HEK293 (cell line): ENCODE measurements around the gene RNPS1.

Source experiments
- CTCF ChIA-PET: fragments of 350-600 bp; formaldehyde crosslinking; extraction: SDS; loops from one replicate; lab custom pipeline; 2021; ENCODE audit warnings: antibody characterized with exemption; lab: Yijun Ruan, JAX
- POLR2A ChIA-PET: fragments of 300-600 bp; formaldehyde crosslinking; extraction: SDS; loops from one replicate; lab custom pipeline; 2020; ENCODE audit warnings: antibody characterized with exemption, inconsistent platforms; lab: Yijun Ruan, JAX
- H3K27ac ChIP-seq: fragments of 200-500 bp; sonication (Bioruptor generic); 2 replicates; pipeline ENCODE4 v1.5.1; 2014; ENCODE audit warnings: low read depth, low read length, control low read depth, inconsistent platforms; ENCODE audit errors: extremely low read depth
- H3K36me3 ChIP-seq, 2 experiments: fragments of 200-500 bp in 1 of 2; sonication (Bioruptor generic) in 1 of 2; 1 replicate in 1 of 2; 2 replicates in 1 of 2; pipeline ENCODE4 v1.5.1; 2014 to 2017; ENCODE audit warnings: inconsistent platforms in 2 of 2, low read length in 2 of 2; ENCODE audit not compliant: control insufficient read depth in 2 of 2, insufficient read depth in 1 of 2
- H3K4me1 ChIP-seq: fragments of 200-500 bp; sonication (Bioruptor generic); 2 replicates; pipeline ENCODE4 v1.5.1; 2014; ENCODE audit warnings: mild to moderate bottlenecking, low read length, inconsistent platforms; ENCODE audit not compliant: control insufficient read depth, insufficient read depth
- H3K4me3 ChIP-seq: 2 replicates; pipeline ENCODE4 v1.5.1; 2011; ENCODE audit warnings: low read depth, mild to moderate bottlenecking, control low read depth, low read length, moderate library complexity
- H3K9me3 ChIP-seq: fragments of 200-500 bp; sonication (Bioruptor generic); 2 replicates; pipeline ENCODE4 v1.5.1; 2014; ENCODE audit warnings: low read depth, low read length, inconsistent platforms; ENCODE audit not compliant: control insufficient read depth, insufficient read depth
- KLF1 ChIP-seq: fragments of 450-650 bp; formaldehyde crosslinking; IDR thresholded peaks from 2 replicates; pipeline ENCODE4 v1.5.1; 2016; ENCODE audit warnings: missing biosample characterization, missing genetic modification characterization
- RBAK ChIP-seq: fragments of 450-650 bp; formaldehyde crosslinking; IDR thresholded peaks from 2 replicates; pipeline ENCODE4 v1.5.1; 2016; ENCODE audit warnings: missing biosample characterization, missing genetic modification characterization
- SP2 ChIP-seq: fragments of 450-650 bp; formaldehyde crosslinking; IDR thresholded peaks from 2 replicates; pipeline ENCODE4 v1.5.1; 2016; ENCODE audit warnings: missing biosample characterization, missing genetic modification characterization
- YY1 ChIP-seq: fragments of 450-650 bp; formaldehyde crosslinking; IDR thresholded peaks from 2 replicates; pipeline ENCODE4 v1.5.1; 2018; ENCODE audit warnings: missing biosample characterization, missing genetic modification characterization
- ZFHX2 ChIP-seq: fragments of 450-650 bp; formaldehyde crosslinking; conservative IDR thresholded peaks from 2 replicates; pipeline ENCODE4 v1.5.1; 2016; ENCODE audit warnings: missing biosample characterization, missing genetic modification characterization
- ZFP41 ChIP-seq: fragments of 450-650 bp; formaldehyde crosslinking; IDR thresholded peaks from 2 replicates; pipeline ENCODE4 v1.5.1; 2016; ENCODE audit warnings: missing biosample characterization, missing genetic modification characterization, borderline replicate concordance
- ZNF394 ChIP-seq: fragments of 450-650 bp; formaldehyde crosslinking; IDR thresholded peaks from 2 replicates; pipeline ENCODE4 v1.5.1; 2016; ENCODE audit warnings: missing biosample characterization, missing genetic modification characterization, mild to moderate bottlenecking, moderate library complexity, borderline replicate concordance
- ZNF544 ChIP-seq: fragments of 450-650 bp; formaldehyde crosslinking; IDR thresholded peaks from 2 replicates; pipeline ENCODE4 v1.5.0; 2017; ENCODE audit warnings: missing biosample characterization, missing genetic modification characterization
- ZNF600 ChIP-seq: fragments of 450-650 bp; formaldehyde crosslinking; IDR thresholded peaks from 2 replicates; pipeline ENCODE4 v1.5.1; 2016; ENCODE audit warnings: missing biosample characterization, missing genetic modification characterization
- ZSCAN30 ChIP-seq: fragments of 450-650 bp; IDR thresholded peaks from 2 replicates; pipeline ENCODE4 v1.5.1; 2018; ENCODE audit warnings: missing biosample characterization, mild to moderate bottlenecking, missing genetic modification characterization, moderate library complexity
- TF ChIP-seq, protein P1 (sequence below): fragments of 450-650 bp; formaldehyde crosslinking; IDR thresholded peaks from 2 replicates; pipeline ENCODE4 v1.5.1; 2017; ENCODE audit warnings: missing biosample characterization, missing genetic modification characterization
- TF ChIP-seq, protein P2 (sequence below): fragments of 450-650 bp; formaldehyde crosslinking; IDR thresholded peaks from 2 replicates; pipeline ENCODE4 v1.5.1; 2016; ENCODE audit warnings: missing biosample characterization, missing genetic modification characterization
- TF ChIP-seq, protein P3 (sequence below): fragments of 450-650 bp; formaldehyde crosslinking; IDR thresholded peaks from 2 replicates; pipeline ENCODE4 v1.5.0; 2017; ENCODE audit warnings: missing biosample characterization, missing genetic modification characterization, borderline replicate concordance

The RNPS1 gene

DNA sequence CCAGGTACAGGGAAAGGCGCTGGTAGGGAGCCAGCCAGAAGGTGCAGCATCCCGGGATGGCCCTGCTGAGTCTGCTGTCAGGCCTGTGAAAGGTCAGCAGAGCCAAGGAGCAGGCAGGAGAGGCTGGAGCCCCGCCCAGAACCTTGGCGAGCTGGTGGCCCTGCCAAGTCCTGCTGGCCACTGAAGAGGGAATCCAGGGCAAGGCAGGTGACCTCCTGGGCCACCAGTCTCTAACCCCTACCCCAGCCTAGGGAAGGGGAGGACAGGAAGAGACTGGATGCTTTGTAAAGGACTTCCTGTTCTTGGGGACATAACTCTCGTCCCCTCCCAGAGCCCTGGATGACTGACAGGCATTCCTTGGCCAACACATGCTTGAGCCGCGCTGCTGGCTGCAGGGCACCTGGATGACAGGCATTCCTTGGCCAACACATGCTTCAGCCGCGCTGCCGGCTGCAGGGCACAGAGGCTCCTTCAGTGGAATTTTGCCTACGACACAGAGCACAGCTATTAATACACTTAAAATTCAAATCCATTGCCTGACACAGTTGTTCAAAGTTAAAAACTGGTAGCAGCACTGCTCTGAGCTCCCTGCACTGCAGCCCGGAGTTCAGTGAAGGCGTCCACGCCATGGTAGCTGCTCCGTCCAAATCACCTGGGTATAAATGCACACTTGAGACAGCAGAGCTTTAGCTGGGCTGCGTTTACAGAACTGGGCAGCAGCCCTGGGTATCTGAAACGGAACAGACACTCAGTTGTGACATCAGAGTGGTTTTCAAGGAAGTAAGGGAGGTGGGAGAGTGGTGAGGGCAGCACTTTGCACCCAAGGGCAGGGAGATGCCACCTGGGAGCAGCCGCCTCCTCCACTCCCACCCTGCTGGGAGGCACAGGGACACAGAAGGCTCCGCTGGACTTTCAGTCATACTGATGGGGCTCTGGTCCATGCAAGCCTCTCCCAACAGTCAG, 55.3 kb downstream of the RNPS1 start (continued):
- TF ChIP-seq, protein P1, sequence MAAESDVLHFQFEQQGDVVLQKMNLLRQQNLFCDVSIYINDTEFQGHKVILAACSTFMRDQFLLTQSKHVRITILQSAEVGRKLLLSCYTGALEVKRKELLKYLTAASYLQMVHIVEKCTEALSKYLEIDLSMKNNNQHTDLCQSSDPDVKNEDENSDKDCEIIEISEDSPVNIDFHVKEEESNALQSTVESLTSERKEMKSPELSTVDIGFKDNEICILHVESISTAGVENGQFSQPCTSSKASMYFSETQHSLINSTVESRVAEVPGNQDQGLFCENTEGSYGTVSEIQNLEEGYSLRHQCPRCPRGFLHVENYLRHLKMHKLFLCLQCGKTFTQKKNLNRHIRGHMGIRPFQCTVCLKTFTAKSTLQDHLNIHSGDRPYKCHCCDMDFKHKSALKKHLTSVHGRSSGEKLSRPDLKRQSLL (tag by site-specific recombination) = peak; percentile 39; the same call in 1 of the 2 replicates
- TF ChIP-seq, protein P2, sequence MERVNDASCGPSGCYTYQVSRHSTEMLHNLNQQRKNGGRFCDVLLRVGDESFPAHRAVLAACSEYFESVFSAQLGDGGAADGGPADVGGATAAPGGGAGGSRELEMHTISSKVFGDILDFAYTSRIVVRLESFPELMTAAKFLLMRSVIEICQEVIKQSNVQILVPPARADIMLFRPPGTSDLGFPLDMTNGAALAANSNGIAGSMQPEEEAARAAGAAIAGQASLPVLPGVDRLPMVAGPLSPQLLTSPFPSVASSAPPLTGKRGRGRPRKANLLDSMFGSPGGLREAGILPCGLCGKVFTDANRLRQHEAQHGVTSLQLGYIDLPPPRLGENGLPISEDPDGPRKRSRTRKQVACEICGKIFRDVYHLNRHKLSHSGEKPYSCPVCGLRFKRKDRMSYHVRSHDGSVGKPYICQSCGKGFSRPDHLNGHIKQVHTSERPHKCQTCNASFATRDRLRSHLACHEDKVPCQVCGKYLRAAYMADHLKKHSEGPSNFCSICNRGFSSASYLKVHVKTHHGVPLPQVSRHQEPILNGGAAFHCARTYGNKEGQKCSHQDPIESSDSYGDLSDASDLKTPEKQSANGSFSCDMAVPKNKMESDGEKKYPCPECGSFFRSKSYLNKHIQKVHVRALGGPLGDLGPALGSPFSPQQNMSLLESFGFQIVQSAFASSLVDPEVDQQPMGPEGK (tag by site-specific recombination) = no peak
- TF ChIP-seq ZSCAN30 (tag by site-specific recombination) (0 out of 2 replicates have a peak, but pooled peaks have one; percentile 28), ZFHX2 (tag by site-specific recombination) (0 out of 2 replicates have a peak, but pooled peaks have one; percentile 17), ZFP41 (tag by site-specific recombination) (no peak), SP2 (peak; percentile 36)
- TF ChIP-seq, protein P3, sequence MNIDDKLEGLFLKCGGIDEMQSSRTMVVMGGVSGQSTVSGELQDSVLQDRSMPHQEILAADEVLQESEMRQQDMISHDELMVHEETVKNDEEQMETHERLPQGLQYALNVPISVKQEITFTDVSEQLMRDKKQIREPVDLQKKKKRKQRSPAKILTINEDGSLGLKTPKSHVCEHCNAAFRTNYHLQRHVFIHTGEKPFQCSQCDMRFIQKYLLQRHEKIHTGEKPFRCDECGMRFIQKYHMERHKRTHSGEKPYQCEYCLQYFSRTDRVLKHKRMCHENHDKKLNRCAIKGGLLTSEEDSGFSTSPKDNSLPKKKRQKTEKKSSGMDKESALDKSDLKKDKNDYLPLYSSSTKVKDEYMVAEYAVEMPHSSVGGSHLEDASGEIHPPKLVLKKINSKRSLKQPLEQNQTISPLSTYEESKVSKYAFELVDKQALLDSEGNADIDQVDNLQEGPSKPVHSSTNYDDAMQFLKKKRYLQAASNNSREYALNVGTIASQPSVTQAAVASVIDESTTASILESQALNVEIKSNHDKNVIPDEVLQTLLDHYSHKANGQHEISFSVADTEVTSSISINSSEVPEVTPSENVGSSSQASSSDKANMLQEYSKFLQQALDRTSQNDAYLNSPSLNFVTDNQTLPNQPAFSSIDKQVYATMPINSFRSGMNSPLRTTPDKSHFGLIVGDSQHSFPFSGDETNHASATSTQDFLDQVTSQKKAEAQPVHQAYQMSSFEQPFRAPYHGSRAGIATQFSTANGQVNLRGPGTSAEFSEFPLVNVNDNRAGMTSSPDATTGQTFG (tag by site-specific recombination) = no peak

DNA sequence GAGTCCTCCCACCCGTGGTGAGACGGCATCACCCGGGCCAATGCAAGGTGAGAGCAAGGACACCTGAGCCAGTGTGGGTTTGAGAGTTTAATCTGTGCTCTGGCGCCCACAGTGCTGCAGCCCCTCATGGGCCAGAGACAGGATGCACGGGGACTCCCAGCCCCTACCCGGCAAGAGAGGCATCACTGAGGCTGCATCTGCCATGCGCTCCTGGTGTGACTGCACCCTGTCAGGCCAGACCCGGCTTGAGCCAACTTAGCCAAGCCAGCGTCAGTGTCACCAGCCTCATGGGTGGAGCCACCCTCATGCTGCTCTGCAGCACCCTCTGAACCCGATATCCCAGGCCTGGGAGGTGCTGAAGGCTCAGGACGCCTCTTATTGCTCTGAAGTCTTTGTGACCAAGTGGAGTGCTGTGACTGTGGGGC, 56.0 kb downstream of the RNPS1 start:
- 0 out of 2 replicates have a peak, but pooled peaks cover 2% of the 10 kb centered on the region for H3K4me1 ChIP-seq
- CTCF ChIA-PET = no interaction called here
- H3K36me3 ChIP-seq = peaks cover 0 to 52% of the 10 kb centered on the region in 2 experiments; a peak in 1 of 3 replicates
- no peak for TF ChIP-seq ZNF600 (tag by site-specific recombination)
- TF ChIP-seq KLF1 (tag by site-specific recombination) = 0 out of 2 replicates have a peak, but pooled peaks have one; percentile 30
- TF ChIP-seq ZNF544 (tag by site-specific recombination) = no peak
- TF ChIP-seq ZNF394 = peak; percentile 14; the same call in 1 of the 2 replicates
- TF ChIP-seq, protein P2 (tag by site-specific recombination) = peak; percentile 46; the same call in 1 of the 2 replicates
- TF ChIP-seq YY1 (tag by site-specific recombination) = no peak
- no peak for TF ChIP-seq RBAK
- H3K27ac ChIP-seq = no peak overlapping the region
- no peaks in the 10 kb centered on the region for H3K9me3 ChIP-seq
- POLR2A ChIA-PET = interaction anchor here (0.8 to 1.8 kb wide), 6 partner anchors 10 to 57 kb away, joined by 3 to 8 read pairs (median 4); partner anchors contain the start of genes DNASE1L2, ECI1 and TRAF7
- H3K4me3 ChIP-seq = no peak overlapping the region
